Measurements from ENCODE around the gene RHBDL1.
"Not testable (repeated sequence)": the region's sequence is repeated elsewhere in the genome, so short reads cannot be mapped to it uniquely, and the experiment has no call there.

Gene RHBDL1

GRCh38 chr16:687499-687898 lies 12.0 kb downstream of the RHBDL1 start:
- no peak for DNase-seq

- DNase-seq: no peak
Measured at GRCh38 chr16:689175-689897, 13.9 kb downstream of the RHBDL1 start.

DNA sequence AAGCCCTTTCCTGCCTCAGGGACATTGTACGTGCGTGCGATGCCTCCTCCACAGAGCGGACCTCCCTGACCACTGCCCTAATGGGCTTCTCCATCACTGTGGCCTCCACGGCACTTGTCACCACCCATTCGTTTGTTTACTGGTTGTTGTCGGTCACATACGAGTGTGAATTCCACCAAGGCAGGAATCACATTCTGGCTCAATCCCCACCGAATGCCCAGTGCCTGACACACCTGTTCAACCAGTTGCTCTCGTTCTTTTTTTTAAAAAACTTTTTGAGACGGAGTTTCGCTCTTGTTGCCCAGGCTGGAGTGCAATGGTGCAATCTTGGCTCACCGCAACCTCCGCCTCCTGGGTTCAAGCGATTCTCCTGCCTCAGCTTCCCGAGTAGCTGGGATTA lies 15.8 kb downstream of the RHBDL1 start:
- DNase-seq: not testable (repeated sequence)

DNA sequence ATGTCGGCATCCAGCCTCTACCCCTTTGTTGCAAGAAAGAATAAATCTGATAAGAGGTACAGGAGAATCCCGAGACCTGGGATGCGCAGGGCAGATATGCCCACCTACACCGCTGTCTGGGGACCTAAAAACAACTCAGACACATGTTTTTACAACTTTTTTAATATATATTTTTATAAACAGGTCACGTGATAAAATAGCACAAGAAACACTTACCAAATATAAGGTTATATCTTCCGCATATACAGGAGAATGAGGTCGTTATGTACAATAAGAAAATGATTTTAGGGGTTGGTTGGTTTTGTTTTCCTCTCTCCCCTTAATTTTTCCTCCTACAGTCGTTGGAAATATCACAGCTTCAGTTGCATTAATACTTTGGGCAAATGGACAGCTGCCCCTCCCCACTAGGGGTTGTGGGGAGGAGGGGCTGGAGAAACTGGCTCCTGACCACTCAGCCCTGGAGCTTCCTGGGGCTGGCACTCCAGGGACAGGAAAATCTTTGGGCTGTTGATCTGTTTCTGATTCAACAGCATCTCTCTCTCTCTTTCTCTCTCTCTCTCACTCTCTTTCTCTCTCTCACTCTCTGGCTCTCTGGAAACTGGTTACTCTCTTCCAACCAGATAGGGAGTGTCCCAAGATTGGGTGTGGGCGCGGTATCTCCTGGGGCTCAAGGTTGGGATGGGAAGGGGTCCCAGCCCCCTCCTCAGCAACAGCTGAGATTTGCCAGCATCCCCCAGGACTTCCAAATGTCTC lies 17.1 kb downstream of the RHBDL1 start:
- DNase-seq: no peak

DNA sequence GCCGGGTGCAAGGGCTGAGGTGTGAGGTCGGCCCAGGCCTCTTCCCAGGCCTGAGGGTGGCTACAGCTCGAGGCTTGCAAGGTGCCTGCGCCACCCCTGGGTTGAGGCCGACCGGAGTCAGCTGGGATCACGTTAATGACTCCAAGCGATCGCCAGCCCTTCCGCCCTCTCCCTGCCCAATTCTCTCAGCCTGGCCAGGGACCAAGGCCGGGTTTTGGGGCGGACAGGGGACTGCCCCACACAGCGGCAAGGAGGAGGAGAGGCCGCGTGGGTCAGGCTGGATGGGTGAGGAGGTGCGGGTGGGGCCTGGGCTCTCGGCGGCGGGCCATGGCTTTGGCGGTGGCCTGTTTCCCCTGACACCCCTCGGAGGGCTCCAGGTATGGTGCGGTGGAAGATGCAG lies 17.9 kb downstream of the RHBDL1 start:
- DNase-seq: no peak

- DNase-seq: no peak
Measured at GRCh38 chr16:693766-694165, 18.3 kb downstream of the RHBDL1 start.

DNA sequence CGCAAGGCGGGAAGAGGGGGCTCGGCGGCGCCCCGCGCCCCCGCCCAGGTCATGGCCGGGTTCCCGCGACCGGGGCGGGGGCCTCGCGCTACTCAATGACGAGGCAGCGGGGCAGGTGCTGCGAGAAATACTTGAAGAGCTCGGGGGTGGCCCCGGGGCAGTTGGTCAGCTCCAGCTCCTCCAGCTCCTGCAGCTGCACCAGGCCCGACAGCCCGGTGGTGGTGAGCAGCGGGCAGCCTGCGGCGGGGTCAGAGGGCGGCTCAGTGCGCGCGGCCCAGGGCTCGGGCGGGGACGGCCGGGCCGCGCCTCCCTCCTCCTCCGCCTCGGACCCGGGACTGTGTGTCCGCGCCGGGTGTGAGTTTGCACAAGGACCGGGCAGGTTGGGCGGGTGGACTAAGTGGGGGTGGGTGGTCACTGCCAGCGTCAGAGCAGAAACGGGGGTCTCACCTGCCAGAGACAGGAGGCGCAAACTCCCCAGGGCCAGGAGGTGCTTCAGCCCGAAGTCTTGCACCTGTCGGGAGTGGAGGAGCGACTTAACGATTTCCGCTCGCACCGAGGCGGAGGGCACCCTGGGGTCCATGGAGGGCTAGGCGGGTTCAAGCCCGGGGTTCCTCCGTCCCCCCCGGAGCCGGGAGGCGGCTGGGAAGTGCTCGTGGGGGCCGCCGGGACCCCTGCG lies 18.9 kb downstream of the RHBDL1 start:
- no peak for DNase-seq

DNA sequence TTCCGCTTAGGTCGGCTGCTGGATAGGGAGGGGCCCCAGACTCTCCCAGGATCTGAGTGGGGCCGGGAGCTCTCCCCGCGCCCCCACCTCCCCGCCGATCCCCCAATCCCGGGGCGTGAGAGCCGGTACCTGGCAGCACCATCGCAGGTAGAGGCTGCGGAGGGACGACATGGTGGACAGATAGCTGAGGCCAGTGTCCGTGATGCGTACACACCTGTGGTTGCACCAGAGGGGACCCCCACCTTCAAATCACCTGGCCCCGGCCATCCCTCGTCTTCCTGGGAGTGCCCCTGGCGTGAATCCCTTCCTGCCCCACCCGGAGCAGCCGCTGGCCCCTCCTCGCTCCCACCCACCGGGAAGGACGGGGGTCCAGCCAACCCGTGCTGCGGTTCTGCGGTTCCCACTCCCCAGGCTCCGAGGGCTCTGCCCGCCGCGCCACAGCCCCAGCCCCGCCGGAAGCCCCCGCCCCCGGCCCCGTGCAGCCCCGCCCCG lies 19.4 kb downstream of the RHBDL1 start:
- DNase-seq: no peak

GRCh38 chr16:695355-696089 lies 20.1 kb downstream of the RHBDL1 start:
- DNase-seq: peak; percentile 92

- DNase-seq: no peak
Measured at GRCh38 chr16:698911-699671, 23.6 kb downstream of the RHBDL1 start.

DNA sequence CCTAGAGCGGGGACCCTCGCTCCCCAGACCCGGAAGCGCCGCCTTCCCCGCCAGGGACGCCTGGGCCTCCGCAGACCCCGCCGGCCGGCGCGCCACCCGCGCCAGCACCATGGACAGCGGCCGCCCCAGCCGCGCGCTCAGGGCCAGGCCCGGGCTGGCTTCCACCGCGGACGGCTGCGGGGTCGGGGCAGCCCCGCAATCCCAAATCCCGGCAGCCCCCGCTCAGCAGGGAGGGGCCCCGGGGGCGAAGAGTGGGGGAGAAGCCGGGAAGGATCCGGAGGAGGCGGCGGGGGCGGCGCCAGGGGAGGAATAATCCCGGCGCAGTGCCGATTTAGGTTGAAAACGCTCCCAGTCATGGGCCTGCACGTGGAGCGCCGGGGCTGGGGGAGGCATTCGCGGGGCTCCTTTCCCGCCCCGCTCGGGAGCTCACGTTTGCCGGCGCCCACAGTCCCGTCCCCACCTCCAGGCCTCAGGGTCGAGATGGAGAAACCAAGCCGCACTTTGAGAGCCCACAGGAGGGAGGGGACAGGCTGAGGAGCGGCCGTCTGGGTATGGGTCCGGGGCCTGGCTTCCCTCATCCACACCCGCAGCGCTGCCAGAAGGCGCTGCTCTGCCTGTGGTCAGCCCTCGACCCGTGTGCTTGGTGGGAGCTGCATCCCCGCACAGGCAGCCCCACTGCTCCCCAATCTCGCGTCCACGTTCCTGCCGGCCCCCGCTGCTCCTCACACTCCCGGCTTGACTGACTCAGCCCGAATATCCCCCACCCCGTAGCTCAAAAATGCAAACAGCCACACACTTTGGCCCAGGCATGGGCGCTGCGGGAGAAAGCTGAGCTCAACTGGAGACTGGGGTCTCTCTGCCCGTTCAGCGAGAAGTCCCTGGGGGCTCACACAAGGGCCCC lies 25.5 kb downstream of the RHBDL1 start:
- no peak for DNase-seq

DNA sequence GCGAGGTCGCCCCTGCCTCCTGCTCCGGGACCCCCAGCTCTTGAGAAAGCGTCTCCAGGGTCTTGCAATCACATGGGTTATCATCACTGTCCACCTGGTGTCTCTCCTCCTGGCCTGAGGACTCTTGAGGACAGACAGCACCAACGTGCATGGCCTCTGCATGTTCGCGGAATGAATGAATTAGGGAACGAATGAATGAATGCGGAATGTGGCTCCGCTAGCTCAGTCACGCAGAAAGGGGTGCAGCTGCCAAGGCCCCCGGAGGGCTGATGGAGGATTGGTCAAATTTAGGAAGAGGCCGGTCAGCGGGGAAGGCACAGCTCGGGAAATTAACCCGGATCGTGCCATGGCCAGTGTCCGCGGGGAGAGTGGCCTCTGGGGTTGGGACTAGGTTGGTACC lies 26.9 kb downstream of the RHBDL1 start:
- DNase-seq: no peak

DNA sequence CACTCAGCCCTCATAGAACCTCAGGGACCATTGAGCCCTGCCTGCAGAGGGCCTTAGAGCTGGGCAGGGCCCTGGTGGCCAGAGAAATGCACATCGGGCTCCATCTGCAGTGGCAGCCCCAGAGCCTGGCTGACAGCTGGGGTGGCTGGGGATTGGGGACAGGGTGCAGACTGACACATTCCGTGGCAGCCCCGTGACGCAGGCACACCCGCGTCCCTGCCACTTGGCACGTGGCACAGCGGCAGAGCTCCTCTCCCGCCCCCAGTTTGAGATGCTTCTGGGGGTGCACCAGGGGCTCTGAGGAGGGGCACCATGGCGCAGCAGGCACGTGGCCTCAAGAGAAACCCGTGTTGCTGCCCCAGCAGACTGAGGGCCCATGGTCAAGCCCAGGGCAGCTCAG lies 27.9 kb downstream of the RHBDL1 start:
- no peak for DNase-seq

DNA sequence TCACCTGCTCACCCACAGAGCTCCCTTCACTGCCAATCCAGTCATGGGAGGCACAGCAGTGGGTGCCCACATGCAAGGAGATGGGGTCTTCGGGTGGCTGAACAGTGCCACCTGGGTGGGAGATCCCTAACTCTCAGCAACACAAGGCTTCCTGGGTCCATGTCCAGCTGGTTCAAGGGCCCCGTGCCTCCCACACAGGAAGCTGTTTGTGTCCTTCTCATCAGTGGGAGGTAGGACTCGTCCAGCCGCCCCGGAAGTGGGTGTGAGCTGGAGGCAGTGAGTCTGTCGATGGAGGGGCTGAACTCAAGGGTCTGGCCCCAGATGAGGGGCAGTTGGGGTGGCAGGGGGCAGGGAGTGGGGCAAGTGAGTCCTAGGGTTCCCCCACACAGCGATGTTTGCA lies 28.6 kb downstream of the RHBDL1 start:
- no peak for DNase-seq

DNA sequence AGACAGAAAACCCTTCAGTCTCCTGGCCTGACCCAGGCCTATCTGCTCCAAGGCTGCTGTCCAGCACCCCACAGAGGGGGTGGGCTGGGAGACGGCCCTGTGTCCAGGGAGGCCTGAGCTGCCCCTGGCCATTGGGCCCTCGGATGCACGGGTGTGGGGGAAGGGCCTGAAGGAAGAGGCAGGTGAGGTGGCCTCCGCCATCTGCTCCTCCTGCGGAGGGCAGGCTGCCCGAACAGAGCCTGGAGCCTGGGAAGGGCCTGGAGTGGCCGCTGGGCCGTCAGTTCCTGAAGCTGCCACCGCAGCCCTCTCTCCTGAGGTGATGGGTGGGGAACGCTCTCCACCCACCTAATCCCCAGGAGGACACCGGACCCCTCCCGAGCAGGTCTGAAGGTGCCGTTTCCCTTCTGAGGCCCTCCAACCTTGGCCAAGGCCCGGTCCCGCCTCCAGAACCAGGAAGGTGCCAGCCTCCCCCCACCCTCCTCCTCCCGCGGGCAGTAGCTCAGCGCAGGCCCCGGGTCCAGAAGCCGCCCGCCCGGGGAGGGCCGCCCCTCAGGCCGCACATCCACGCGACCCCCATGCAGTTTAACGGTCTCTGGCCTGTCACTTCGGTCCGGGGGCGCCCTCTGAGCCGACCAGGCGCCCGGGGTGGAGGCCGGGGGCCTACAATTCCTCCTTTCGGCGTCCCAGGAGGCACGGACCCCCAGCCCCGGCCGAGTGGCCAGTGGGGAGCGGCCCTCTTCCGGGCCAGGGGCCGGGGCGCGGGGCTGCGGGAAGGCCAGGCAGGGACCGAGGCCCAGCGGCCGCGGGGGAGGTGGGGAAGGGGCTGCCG lies 29.3 kb downstream of the RHBDL1 start:
- no peak for DNase-seq

- peak; percentile 88 for DNase-seq
Measured at GRCh38 chr16:705431-706188, 30.1 kb downstream of the RHBDL1 start, which contains the start of gene FBXL16. FBXL16 (minus strand) TSS chr16:705801; CDS start chr16:697405, 8,396 bp downstream.

GRCh38 chr16:706189-707061 lies 31.0 kb downstream of the RHBDL1 start:
- DNase-seq: peak; percentile 57

- no peak for DNase-seq
Measured at GRCh38 chr16:707062-707538, 31.6 kb downstream of the RHBDL1 start.

Data from NCI-H2171 (cell line).